HCT116 (cell line): ENCODE results near the gene IGSF11. TPM values are rescaled to one million over a fixed set of nuclear protein-coding genes. Genes with fewer than 3 reads are reported as not detected.

Source experiments
- ATAC-seq: fragments of 200-7000 bp; cut with Tn5 transposase; 2 replicates; pipeline ENCODE4 v1.9.1; 2020; ENCODE audit warnings: mild to moderate bottlenecking, moderate library complexity
- BruUV-seq: library from RNA; stranded (reverse); fragments of 400-500 nt; replicated peaks from 2 replicates; lab custom pipeline; 2021; lab: Mats Ljungman, UMichigan
- CTCF ChIA-PET: fragments of 300-600 bp; sonication (Branson Sonifier 250); formaldehyde crosslinking; loops from one replicate; lab custom pipeline; 2021; ENCODE audit warnings: antibody characterized with exemption; lab: Charles Lee
- POLR2A ChIA-PET: fragments of 300-600, 350-600 bp; sonication (Branson Sonifier 250); formaldehyde crosslinking; loops from one replicate; lab custom pipeline; 2021; ENCODE audit warnings: antibody characterized with exemption; lab: Charles Lee
- RAD21 ChIA-PET, 2 experiments: fragments of 300-600 bp; sonication (Branson Sonifier 250); formaldehyde crosslinking; loops; one replicate each; lab custom pipeline; 2023; ENCODE audit warnings: low total read pairs in 2 of 2; ENCODE audit not compliant: uncharacterized antibody in 2 of 2, unreplicated experiment in 2 of 2, low non-redundant PET in 1 of 2; lab: Charles Lee
- DNase-seq: peaks from one replicate; pipeline ENCODE4 v3.0.0-alpha.2; 2010; ENCODE audit warnings: low read depth, low spot score
- H2AFZ ChIP-seq: fragments of 200-600 bp; shearing (Covaris generic), sonication (generic); 2 replicates; pipeline ENCODE4 v1.6.1; 2017; ENCODE audit warnings: low read depth, mixed run types, mixed read lengths, antibody characterized with exemption, low read length; ENCODE audit not compliant: poor library complexity, severe bottlenecking
- H3K27ac ChIP-seq: 2 replicates; pipeline ENCODE4 v1.5.1; 2012; ENCODE audit warnings: low read depth, low read length
- H3K27me3 ChIP-seq: fragments of 200-600 bp; sonication (generic); 2 replicates; pipeline ENCODE4 v1.6.1; 2016; ENCODE audit warnings: mixed run types, low read length, mixed read lengths; ENCODE audit not compliant: insufficient read depth
- H3K36me3 ChIP-seq, 2 experiments: fragments of 200-500 bp in 1 of 2; fragments of 200-600 bp in 1 of 2; sonication (Bioruptor generic) in 1 of 2; sonication (generic) in 1 of 2; 2 replicates each; pipeline versions ENCODE4 v1.5.1 to v1.6.1; 2014 to 2016; ENCODE audit warnings: low read length in 2 of 2, inconsistent platforms in 1 of 2, mixed read lengths in 1 of 2, mixed run types in 1 of 2; ENCODE audit not compliant: insufficient read depth in 2 of 2, control insufficient read depth in 1 of 2
- H3K4me1 ChIP-seq, 2 experiments: fragments of 200-600 bp in 1 of 2; sonication (generic) in 1 of 2; 2 replicates each; pipeline versions ENCODE4 v1.5.1 to v1.6.1; 2012 to 2017; ENCODE audit warnings: low read length in 2 of 2, inconsistent platforms in 1 of 2, mild to moderate bottlenecking in 1 of 2, mixed read lengths in 1 of 2, mixed run types in 1 of 2, moderate library complexity in 1 of 2; ENCODE audit not compliant: insufficient read depth in 2 of 2, control insufficient read depth in 1 of 2
- H3K4me2 ChIP-seq: fragments of 200-600 bp; sonication (generic); 2 replicates; pipeline ENCODE4 v1.6.1; 2017; ENCODE audit warnings: mixed run types, low read length, mixed read lengths
- H3K4me3 ChIP-seq, 2 experiments: fragments of 200-600 bp in 1 of 2; sonication (generic) in 1 of 2; replicated peaks in 1 of 2; 2 replicates each; pipeline ENCODE4 v1.5.1; 2011 to 2016; ENCODE audit warnings: low read length in 2 of 2, control low read depth in 1 of 2, low read depth in 1 of 2, mild to moderate bottlenecking in 1 of 2, mixed read lengths in 1 of 2, mixed run types in 1 of 2
- H3K79me2 ChIP-seq: fragments of 200-600 bp; sonication (generic); 2 replicates; pipeline ENCODE4 v1.6.1; 2017; ENCODE audit warnings: mild to moderate bottlenecking, mixed run types, low read length, moderate library complexity, mixed read lengths; ENCODE audit not compliant: insufficient read depth
- H3K9ac ChIP-seq: fragments of 200-600 bp; sonication (generic); 2 replicates; pipeline ENCODE4 v1.6.1; 2016; ENCODE audit warnings: low read length, mixed read lengths
- H3K9me2 ChIP-seq: fragments of 200-600 bp; sonication (generic), shearing (Covaris generic); 2 replicates; pipeline ENCODE4 v1.6.1; 2017; ENCODE audit warnings: mixed run types, mild to moderate bottlenecking, moderate library complexity; ENCODE audit not compliant: insufficient read depth
- H3K9me3 ChIP-seq, 2 experiments: fragments of 200-500 bp in 1 of 2; fragments of 200-600 bp in 1 of 2; sonication (Bioruptor generic) in 1 of 2; sonication (generic) in 1 of 2; 2 replicates each; pipeline ENCODE4 v1.6.1; 2014 to 2017; ENCODE audit warnings: low read length in 2 of 2, mixed read lengths in 2 of 2, inconsistent platforms in 1 of 2, low read depth in 1 of 2, mild to moderate bottlenecking in 1 of 2, mixed run types in 1 of 2, moderate library complexity in 1 of 2; ENCODE audit not compliant: control insufficient read depth in 1 of 2, insufficient read depth in 1 of 2
- H4K20me1 ChIP-seq: fragments of 200-600 bp; sonication (generic), shearing (Covaris generic); 2 replicates; pipeline ENCODE4 v1.6.1; 2017; ENCODE audit warnings: mixed run types, mild to moderate bottlenecking, moderate library complexity; ENCODE audit not compliant: insufficient read depth
- CBX3 ChIP-seq: IDR thresholded peaks from 2 replicates; pipeline ENCODE4 v1.6.1; 2012; ENCODE audit warnings: low read depth
- JUND ChIP-seq: IDR thresholded peaks from 2 replicates; pipeline ENCODE4 v1.6.1; 2012
- RAD21 ChIP-seq: IDR thresholded peaks from 2 replicates; pipeline ENCODE4 v1.6.1; 2012; ENCODE audit warnings: low read depth, mild to moderate bottlenecking
- REST ChIP-seq: IDR thresholded peaks from 2 replicates; pipeline ENCODE4 v1.6.1; 2012; ENCODE audit warnings: low read depth
- SRF ChIP-seq: IDR thresholded peaks from 2 replicates; pipeline ENCODE4 v1.6.1; 2012; ENCODE audit warnings: low read depth
- TCF7L2 ChIP-seq: IDR thresholded peaks from 2 replicates; pipeline ENCODE4 v1.7.0; 2011; ENCODE audit warnings: borderline replicate concordance, inconsistent platforms; ENCODE audit not compliant: insufficient read depth, insufficient read length; ENCODE audit errors: extremely low read depth
- ZNF274 ChIP-seq: fragments of 200-500 bp; sonication (Bioruptor generic); IDR thresholded peaks from 2 replicates; pipeline ENCODE4 v1.6.1; 2014; ENCODE audit warnings: mild to moderate bottlenecking, low read depth, low read length, inconsistent platforms
- intact Hi-C: fragments of 100-400 bp; cut with micrococcal nuclease; formaldehyde crosslinking; loops from 2 replicates; pipeline ENCODE4 v1.10.0; 2022
- total RNA-seq: library from RNA; stranded (reverse); gene quantifications from one replicate; pipeline ENCODE4 v1.2.1, GENCODE V29; 2021; ENCODE audit not compliant: unreplicated experiment
- TF ChIP-seq, protein P1 (sequence below): IDR thresholded peaks from 2 replicates; pipeline ENCODE4 v1.6.1; 2012
- TF ChIP-seq, protein P2 (sequence below): IDR thresholded peaks from 2 replicates; pipeline ENCODE4 v1.6.1; 2011; ENCODE audit warnings: mild to moderate bottlenecking, low read length, moderate library complexity; ENCODE audit not compliant: insufficient replicate concordance; ENCODE audit errors: extremely low read depth

Gene IGSF11
- total RNA-seq, 1 experiment from 2014 or later, result not detected

- DNase-seq, result no peak
Observed at GRCh38 chr3:118970819-118971218, 63.8 kb downstream of the IGSF11 start.

DNA sequence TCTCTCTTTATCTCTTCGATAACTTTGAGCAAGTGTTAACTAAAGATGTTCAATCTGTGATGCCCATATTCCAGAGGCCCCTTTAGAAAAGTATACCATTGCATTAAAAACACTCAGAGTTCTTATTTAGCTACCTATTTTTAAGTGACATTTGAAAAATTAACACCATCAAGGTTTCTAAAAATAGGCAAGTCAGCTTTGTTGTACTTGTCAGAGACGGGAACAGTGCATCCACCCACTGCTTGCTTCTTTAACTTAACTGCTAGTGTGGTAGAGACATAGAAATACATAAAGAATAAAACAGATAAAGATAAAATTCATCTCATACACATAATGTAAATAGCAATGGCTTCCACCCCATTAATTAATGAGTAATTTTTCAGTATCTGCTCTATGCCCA lies 66.0 kb downstream of the IGSF11 start:
- no peaks in the 10 kb centered on the region for H3K9me3 ChIP-seq
- H3K27ac ChIP-seq, result no peak overlapping the region
- ChIA-PET POLR2A (interaction anchor here (1.0 kb wide), 1 partner anchor 102 kb away, joined by 3 read pairs; no protein-coding TSS in a partner anchor), RAD21 (no interaction called here)
- H3K79me2 ChIP-seq, result no peaks in the 10 kb centered on the region
- H3K36me3 ChIP-seq, result no peaks in the 10 kb centered on the region
- no peak overlapping the region for H3K4me3 ChIP-seq
- no peaks in the 10 kb centered on the region for H3K9me2 ChIP-seq
- no peak for ATAC-seq
- DNase-seq, result no peak
- BruUV-seq, result no TSS peak
- H3K9ac ChIP-seq, result no peak overlapping the region
- H3K4me2 ChIP-seq, result no peak overlapping the region
- no peaks in the 10 kb centered on the region for H3K4me1 ChIP-seq
- H4K20me1 ChIP-seq, result no peaks in the 10 kb centered on the region
- peaks cover 87% of the 10 kb centered on the region for H3K27me3 ChIP-seq
- intact Hi-C loops, result no loop called here
- TF ChIP-seq REST (no peak), SRF (no peak), TCF7L2 (no peak), CBX3 (no peak), JUND (no peak), ZNF274 (no peak)
- TF ChIP-seq, protein P1, sequence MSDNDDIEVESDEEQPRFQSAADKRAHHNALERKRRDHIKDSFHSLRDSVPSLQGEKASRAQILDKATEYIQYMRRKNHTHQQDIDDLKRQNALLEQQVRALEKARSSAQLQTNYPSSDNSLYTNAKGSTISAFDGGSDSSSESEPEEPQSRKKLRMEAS, result no peak
- TF ChIP-seq, all 23 proteins: peak for 0
- no peak overlapping the region for H2AFZ ChIP-seq
- CTCF ChIA-PET, result no interaction called here

More at GRCh38 chr3:118970819-118971218, 63.8 kb downstream of the IGSF11 start:
- ChIA-PET POLR2A (no interaction called here), RAD21 (no interaction called here), CTCF (no interaction called here)
- Histone ChIP-seq H3K27ac (no peak overlapping the region), H4K20me1 (no peaks in the 10 kb centered on the region), H3K4me1 (no peaks in the 10 kb centered on the region), H3K9ac (no peak overlapping the region), H3K27me3 (peaks cover 81% of the 10 kb centered on the region), H3K79me2 (no peaks in the 10 kb centered on the region), H3K4me2 (no peak overlapping the region), H2AFZ (no peak overlapping the region), H3K36me3 (no peaks in the 10 kb centered on the region), H3K9me2 (no peaks in the 10 kb centered on the region), H3K4me3 (no peak overlapping the region), H3K9me3 (no peaks in the 10 kb centered on the region)
- BruUV-seq, result no TSS peak
- TF ChIP-seq SRF (no peak), RAD21 (no peak)
- TF ChIP-seq, protein P2, sequence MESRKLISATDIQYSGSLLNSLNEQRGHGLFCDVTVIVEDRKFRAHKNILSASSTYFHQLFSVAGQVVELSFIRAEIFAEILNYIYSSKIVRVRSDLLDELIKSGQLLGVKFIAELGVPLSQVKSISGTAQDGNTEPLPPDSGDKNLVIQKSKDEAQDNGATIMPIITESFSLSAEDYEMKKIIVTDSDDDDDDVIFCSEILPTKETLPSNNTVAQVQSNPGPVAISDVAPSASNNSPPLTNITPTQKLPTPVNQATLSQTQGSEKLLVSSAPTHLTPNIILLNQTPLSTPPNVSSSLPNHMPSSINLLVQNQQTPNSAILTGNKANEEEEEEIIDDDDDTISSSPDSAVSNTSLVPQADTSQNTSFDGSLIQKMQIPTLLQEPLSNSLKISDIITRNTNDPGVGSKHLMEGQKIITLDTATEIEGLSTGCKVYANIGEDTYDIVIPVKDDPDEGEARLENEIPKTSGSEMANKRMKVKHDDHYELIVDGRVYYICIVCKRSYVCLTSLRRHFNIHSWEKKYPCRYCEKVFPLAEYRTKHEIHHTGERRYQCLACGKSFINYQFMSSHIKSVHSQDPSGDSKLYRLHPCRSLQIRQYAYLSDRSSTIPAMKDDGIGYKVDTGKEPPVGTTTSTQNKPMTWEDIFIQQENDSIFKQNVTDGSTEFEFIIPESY, result no peak
- ATAC-seq, result no peak
- intact Hi-C loops, result no loop called here
